Left ventricle myocardium inferior (tissue), 1 donor: ENCODE measurements around the gene ARHGAP24. TPM values are rescaled to one million over a fixed set of nuclear protein-coding genes. Genes with fewer than 3 reads are reported as not detected.

Experiments used
- DNase-seq: peaks from one replicate; pipeline ENCODE4 v3.0.0-alpha.2; 2020
- H3K27ac ChIP-seq: fragments of 200-600 bp; replicated peaks from 2 replicates; pipeline ENCODE4 v1.8.0; 2021
- H3K27me3 ChIP-seq: fragments of 200-600 bp; 2 replicates; pipeline ENCODE4 v1.8.0; 2021; ENCODE audit warnings: low read depth
- H3K36me3 ChIP-seq: fragments of 200-600 bp; 2 replicates; pipeline ENCODE4 v1.8.0; 2021
- H3K4me1 ChIP-seq: fragments of 200-600 bp; 2 replicates; pipeline ENCODE4 v1.8.0; 2021
- H3K4me3 ChIP-seq: fragments of 200-600 bp; 2 replicates; pipeline ENCODE4 v1.8.0; 2021; ENCODE audit warnings: mild to moderate bottlenecking, moderate library complexity
- H3K9me3 ChIP-seq: fragments of 200-600 bp; replicated peaks from 2 replicates; pipeline ENCODE4 v1.8.0; 2021
- CTCF ChIP-seq: fragments of 200-600 bp; IDR thresholded peaks from 2 replicates; pipeline ENCODE4 v1.8.0; 2021; ENCODE audit warnings: antibody characterized with exemption, mild to moderate bottlenecking, borderline replicate concordance
- intact Hi-C: fragments of 100-400 bp; cut with micrococcal nuclease; formaldehyde crosslinking; loops from one replicate; pipeline ENCODE4 v1.11.0; 2022
- total RNA-seq: library from RNA; stranded (reverse); fragmentation: NEBNext Ultra II Directional; extraction: Animal tissue kit (Norgen Biotek cat#: 25700); gene quantifications from one replicate; pipeline ENCODE4 v1.2.1, GENCODE V29; 2021
- donor health status: DM: no; HTN: yes; CAD: no; lungs with severe emphysema.

ARHGAP24 gene
- total RNA-seq, 1 donor from 2014 or later = 13.7 TPM

GRCh38 chr4:85724791-85725563 is 250.0 kb downstream of the ARHGAP24 start:
- intact Hi-C loops = no loop called here

GRCh38 chr4:85725721-85726170 is 250.8 kb downstream of the ARHGAP24 start:
- H3K9me3 ChIP-seq = no peaks in the 10 kb centered on the region
- intact Hi-C loops = no loop called here
- H3K36me3 ChIP-seq = no peaks in the 10 kb centered on the region
- peaks cover 38% of the 10 kb centered on the region for H3K4me1 ChIP-seq
- H3K4me3 ChIP-seq = no peak overlapping the region
- no peaks in the 10 kb centered on the region for H3K27me3 ChIP-seq
- DNase-seq = peak; percentile 41
- TF ChIP-seq CTCF = no peak
- H3K27ac ChIP-seq = peak overlapping the region; percentile 83

More at GRCh38 chr4:85724791-85725563, 250.0 kb downstream of the ARHGAP24 start:
- Histone ChIP-seq H3K27ac (peak overlapping the region; percentile 83), H3K36me3 (no peaks in the 10 kb centered on the region), H3K9me3 (no peaks in the 10 kb centered on the region), H3K4me3 (no peak overlapping the region), H3K27me3 (no peaks in the 10 kb centered on the region), H3K4me1 (peaks cover 43% of the 10 kb centered on the region)
- no peak for TF ChIP-seq CTCF
- DNase-seq = no peak

GRCh38 chr4:85726555-85726954 is 251.6 kb downstream of the ARHGAP24 start:
- H3K4me3 ChIP-seq = no peak overlapping the region
- peak overlapping the region; percentile 83 for H3K27ac ChIP-seq
- peaks cover 37% of the 10 kb centered on the region for H3K4me1 ChIP-seq
- DNase-seq = no peak
- H3K9me3 ChIP-seq = no peaks in the 10 kb centered on the region
- H3K36me3 ChIP-seq = no peaks in the 10 kb centered on the region
- TF ChIP-seq CTCF = no peak
- H3K27me3 ChIP-seq = no peaks in the 10 kb centered on the region
- intact Hi-C loops = no loop called here

GRCh38 chr4:85728464-85728863 is 253.5 kb downstream of the ARHGAP24 start:
- DNase-seq = no peak
- H3K4me1 ChIP-seq = peaks cover 49% of the 10 kb centered on the region
- no peak overlapping the region for H3K4me3 ChIP-seq
- intact Hi-C loops = no loop called here
- no peaks in the 10 kb centered on the region for H3K9me3 ChIP-seq
- H3K27me3 ChIP-seq = no peaks in the 10 kb centered on the region
- TF ChIP-seq CTCF = no peak
- H3K36me3 ChIP-seq = no peaks in the 10 kb centered on the region
- peak overlapping the region; percentile 83 for H3K27ac ChIP-seq

GRCh38 chr4:85732124-85732523 is 257.2 kb downstream of the ARHGAP24 start:
- intact Hi-C loops = no loop called here
- H3K27ac ChIP-seq = no peak overlapping the region

More at GRCh38 chr4:85732124-85732523, 257.2 kb downstream of the ARHGAP24 start:
- H3K4me3 ChIP-seq = no peak overlapping the region
- H3K9me3 ChIP-seq = no peaks in the 10 kb centered on the region
- TF ChIP-seq CTCF = no peak
- H3K27me3 ChIP-seq = no peaks in the 10 kb centered on the region
- no peaks in the 10 kb centered on the region for H3K36me3 ChIP-seq
- DNase-seq = no peak
- H3K4me1 ChIP-seq = peaks cover 43% of the 10 kb centered on the region
